Endodermal cell (in vitro differentiated cells): ENCODE results near the gene EDRF1. TPM values are rescaled to one million over a fixed set of nuclear protein-coding genes. Genes with fewer than 3 reads are reported as not detected.

Experiments
- DNase-seq: peaks from one replicate; pipeline ENCODE4 v3.0.0-alpha.2; 2017
- H3K27ac ChIP-seq: 2 replicates; pipeline ENCODE4 v1.5.1; 2013; ENCODE audit warnings: mild to moderate bottlenecking, low read depth, low read length, moderate library complexity
- H3K27me3 ChIP-seq: 2 replicates; pipeline ENCODE4 v1.6.1; 2013; ENCODE audit warnings: mild to moderate bottlenecking, low read length, moderate library complexity; ENCODE audit not compliant: insufficient read depth, control insufficient read depth, poor library complexity, severe bottlenecking
- H3K36me3 ChIP-seq: 2 replicates; pipeline ENCODE4 v1.7.0; 2013; ENCODE audit warnings: mild to moderate bottlenecking, low read length, moderate library complexity; ENCODE audit not compliant: control insufficient read depth, insufficient read depth
- H3K4me1 ChIP-seq: one replicate; pipeline ENCODE4 v1.7.0; 2013; ENCODE audit warnings: low read length; ENCODE audit not compliant: control insufficient read depth, insufficient read depth
- H3K4me3 ChIP-seq: 2 replicates; pipeline ENCODE4 v1.5.1; 2013; ENCODE audit warnings: mild to moderate bottlenecking, low read length, moderate library complexity
- H3K9ac ChIP-seq: 2 replicates; pipeline ENCODE4 v1.6.1; 2013; ENCODE audit warnings: mild to moderate bottlenecking, low read length, moderate library complexity; ENCODE audit not compliant: poor library complexity, severe bottlenecking; ENCODE audit errors: extremely low read depth
- H3K9me3 ChIP-seq: 2 replicates; pipeline ENCODE4 v1.6.1; 2013; ENCODE audit warnings: mild to moderate bottlenecking, low read length, moderate library complexity; ENCODE audit not compliant: control insufficient read depth
- H3K27ac Mint-ChIP-seq: 2 replicates; pipeline ENCODE4 v1.8.0; 2020; ENCODE audit warnings: mixed read lengths
- H3K27me3 Mint-ChIP-seq: 2 replicates; pipeline ENCODE4 v1.8.0; 2021; ENCODE audit warnings: mild to moderate bottlenecking, mixed read lengths; ENCODE audit not compliant: insufficient read depth
- H3K36me3 Mint-ChIP-seq: 2 replicates; pipeline ENCODE4 v1.8.0; 2020; ENCODE audit warnings: low read depth, mixed read lengths
- H3K4me1 Mint-ChIP-seq: 2 replicates; pipeline ENCODE4 v1.8.0; 2020; ENCODE audit warnings: mixed read lengths
- H3K4me3 Mint-ChIP-seq: 2 replicates; pipeline ENCODE4 v1.8.0; 2020; ENCODE audit warnings: mild to moderate bottlenecking, moderate library complexity, mixed read lengths
- H3K9me3 Mint-ChIP-seq: 2 replicates; pipeline ENCODE4 v1.8.0; 2020; ENCODE audit warnings: mild to moderate bottlenecking, mixed read lengths
- CTCF ChIP-seq: fragments of 200-600 bp; sonication (generic); conservative IDR thresholded peaks from 2 replicates; pipeline ENCODE4 v1.5.0; 2021; ENCODE audit warnings: antibody characterized with exemption, mild to moderate bottlenecking
- WGBS, 2 experiments: methylation state at CpG; one replicate each; pipeline versions ENCODE4 v1.1.5 to v1.1.7; 2013; ENCODE audit warnings: missing lambda C conversion rate in 2 of 2, mixed read lengths in 1 of 2; ENCODE audit not compliant: insufficient coverage in 1 of 2, insufficient read length in 1 of 2; 5-methylcytosine and 5-hydroxymethylcytosine counted together
- total RNA-seq, 2 donors: library from RNA; stranded (reverse); fragmentation: NEBNext Ultra II Directional in 1 of 2; extraction: Animal tissue kit (Norgen Biotek cat#: 25700) in 1 of 2; gene quantifications; 2 replicates in 1 of 2; 3 replicates in 1 of 2; pipeline ENCODE4 v1.2.1, GENCODE V29; 2021

EDRF1 gene
- total RNA-seq, 2 donors from 2014 or later: 44.5 to 46.8 TPM

- peak; percentile 38 for DNase-seq
- peaks cover under 1% of the 10 kb centered on the region for H3K9me3 Mint-ChIP-seq
- no peaks in the 10 kb centered on the region for H3K4me1 ChIP-seq
- H3K27me3 ChIP-seq: no peaks in the 10 kb centered on the region
- no peak overlapping the region for H3K4me3 Mint-ChIP-seq
- no peak overlapping the region for H3K27ac Mint-ChIP-seq
- no peak overlapping the region for H3K4me3 ChIP-seq
- no peaks in the 10 kb centered on the region for H3K9me3 ChIP-seq
- TF ChIP-seq CTCF: no peak
- whole genome bisulfite sequencing, 2 experiments: 94 to 95% methylated on average over 25 to 75 of the region's 75 CpGs
- H3K27ac ChIP-seq: no peak overlapping the region
- H3K36me3 Mint-ChIP-seq: no peaks in the 10 kb centered on the region
- H3K36me3 ChIP-seq: no peaks in the 10 kb centered on the region
- no peaks in the 10 kb centered on the region for H3K27me3 Mint-ChIP-seq
- H3K4me1 Mint-ChIP-seq: no peaks in the 10 kb centered on the region
- no peak overlapping the region for H3K9ac ChIP-seq
Observed at GRCh38 chr10:125773687-125774543, 54.4 kb downstream of the EDRF1 start.

- H3K9me3 ChIP-seq: peaks cover under 1% of the 10 kb centered on the region
- 95 to 96% methylated on average over 24 to 32 of the region's 32 CpGs for WGBS, 2 experiments
- Mint-ChIP-seq H3K27ac (no peak overlapping the region), H3K27me3 (peaks cover 3% of the 10 kb centered on the region), H3K4me1 (no peaks in the 10 kb centered on the region), H3K36me3 (no peaks in the 10 kb centered on the region), H3K9me3 (peaks cover 6% of the 10 kb centered on the region), H3K4me3 (no peak overlapping the region)
- no peak overlapping the region for H3K27ac ChIP-seq
- TF ChIP-seq CTCF: no peak
- no peaks in the 10 kb centered on the region for H3K36me3 ChIP-seq
- H3K4me3 ChIP-seq: no peak overlapping the region
- no peaks in the 10 kb centered on the region for H3K27me3 ChIP-seq
- H3K4me1 ChIP-seq: no peaks in the 10 kb centered on the region
- DNase-seq: no peak
- H3K9ac ChIP-seq: no peak overlapping the region
Observed at GRCh38 chr10:125774581-125775191, 55.2 kb downstream of the EDRF1 start.

- H3K9me3 Mint-ChIP-seq: peaks cover 8% of the 10 kb centered on the region
- H3K4me1 ChIP-seq: no peaks in the 10 kb centered on the region
- peak; percentile 45 for DNase-seq
- H3K36me3 Mint-ChIP-seq: no peaks in the 10 kb centered on the region
- H3K4me1 Mint-ChIP-seq: no peaks in the 10 kb centered on the region
- H3K4me3 ChIP-seq: no peak within 1 kb of the TSS
- no peaks in the 10 kb centered on the region for H3K36me3 ChIP-seq
- no peak within 1 kb of the TSS for H3K27ac Mint-ChIP-seq
- peaks cover 3% of the 10 kb centered on the region for H3K27me3 Mint-ChIP-seq
- no peak within 1 kb of the TSS for H3K4me3 Mint-ChIP-seq
- 95 to 100% methylated on average over 5 to 26 of the region's 26 CpGs for WGBS, 2 experiments
- H3K27ac ChIP-seq: no peak within 1 kb of the TSS
- no peak within 1 kb of the TSS for H3K9ac ChIP-seq
- H3K9me3 ChIP-seq: peaks cover 8% of the 10 kb centered on the region
- H3K27me3 ChIP-seq: no peaks in the 10 kb centered on the region
- TF ChIP-seq CTCF: no peak
Observed at GRCh38 chr10:125775491-125776106, 56.1 kb downstream of the EDRF1 start, which contains the start of gene MMP21. MMP21 (minus strand) TSS chr10:125775821; CDS start chr10:125775821, 0 bp downstream.
